LHCN-M2 (cell line): ENCODE data around the gene LONP2. TPM values are rescaled to one million over a fixed set of nuclear protein-coding genes. Genes with fewer than 3 reads are reported as not detected.
"Not testable (repeated sequence)": the region's sequence is repeated elsewhere in the genome, so short reads cannot be mapped to it uniquely, and the experiment has no call there.

ENCODE experiments used
- DNase-seq: peaks from one replicate; pipeline ENCODE4 v3.0.0-alpha.2; 2012; ENCODE audit warnings: low read depth
- total RNA-seq: library from RNA; depleted of rRNA; stranded (reverse); fragments of >200 nt; gene quantifications from 2 replicates; pipeline ENCODE4 v1.2.3, GENCODE V29; 2014

The LONP2 gene
- total RNA-seq, 1 experiment from 2014 or later: 45.3 TPM

GRCh38 chr16:48367441-48368049, 123.4 kb downstream of the LONP2 start:
- DNase-seq: no peak

GRCh38 chr16:48369765-48370164, 125.7 kb downstream of the LONP2 start:
- no peak for DNase-seq

GRCh38 chr16:48370229-48370628, 126.1 kb downstream of the LONP2 start:
- no peak for DNase-seq

GRCh38 chr16:48370668-48371392, 126.7 kb downstream of the LONP2 start:
- not testable (repeated sequence) for DNase-seq

GRCh38 chr16:48371393-48371780, 127.3 kb downstream of the LONP2 start:
- no peak for DNase-seq

- no peak for DNase-seq
These were observed 128.6 kb downstream of the LONP2 start for GRCh38 chr16:48372744-48373143.

GRCh38 chr16:48373258-48374029, 129.3 kb downstream of the LONP2 start:
- no peak for DNase-seq

- no peak for DNase-seq
These were observed 130.2 kb downstream of the LONP2 start for GRCh38 chr16:48374255-48374654.

GRCh38 chr16:48377301-48377700, 133.2 kb downstream of the LONP2 start:
- peak; percentile 49 for DNase-seq

GRCh38 chr16:48378276-48378675, 134.2 kb downstream of the LONP2 start:
- no peak for DNase-seq

- DNase-seq: no peak
These were observed 134.7 kb downstream of the LONP2 start for GRCh38 chr16:48378836-48379235.

- DNase-seq: no peak
These were observed 137.1 kb downstream of the LONP2 start for GRCh38 chr16:48381201-48381600.

GRCh38 chr16:48382131-48382530, 138.0 kb downstream of the LONP2 start:
- DNase-seq: no peak

- no peak for DNase-seq
These were observed 139.1 kb downstream of the LONP2 start for GRCh38 chr16:48383009-48383876.

- DNase-seq: peak; percentile 24
These were observed 139.9 kb downstream of the LONP2 start for GRCh38 chr16:48383877-48384519.

- DNase-seq: peak; percentile 44
These were observed 140.6 kb downstream of the LONP2 start for GRCh38 chr16:48384520-48385252.

- peak; percentile 79 for DNase-seq
These were observed 141.4 kb downstream of the LONP2 start, which contains the start of gene SIAH1 for GRCh38 chr16:48385253-48386150. SIAH1 (minus strand) TSS chr16:48385413; CDS start chr16:48362428, 22,985 bp downstream.

- no peak for DNase-seq
These were observed 142.6 kb downstream of the LONP2 start for GRCh38 chr16:48386559-48387312.
